Amygdala (tissue), 56 donors: ENCODE results near the gene ATXN1L.
A peak's percentile ranks its signal among the peaks of the same experiment; 100 is the strongest.
"Not testable (repeated sequence)": the region's sequence is repeated elsewhere in the genome, so short reads cannot be mapped to it uniquely, and the experiment has no call there.

Experiments used
- DNase-seq, 56 donors: peaks; one replicate each; lab custom pipeline; 2025; lab: John Stamatoyannopoulos, UW

ATXN1L gene

GRCh38 chr16:71845639-71846430, at the start of gene ATXN1L:
TSS of gene ATXN1L (plus strand) at chr16:71845976. CDS start at chr16:71849741, 3,765 bp downstream.
- DNase-seq, result peak; percentile 9 to 91 (median 78)

- no peak for DNase-seq
Observed at GRCh38 chr16:71796501-71797097, 49.2 kb upstream of the ATXN1L start.

- DNase-seq, result no peak
Observed at GRCh38 chr16:71803305-71803690, 42.5 kb upstream of the ATXN1L start.

GRCh38 chr16:71807905-71808592, 37.7 kb upstream of the ATXN1L start:
- DNase-seq, result peak in 7 of 56 donors; percentile 12 to 67 (median 42)

- peak; percentile 72 to 95 (median 89) for DNase-seq
Observed at GRCh38 chr16:71808593-71809459, 37.0 kb upstream of the ATXN1L start, which contains the start of gene AP1G1. TSS of gene AP1G1 (minus strand) at chr16:71808834. CDS start at chr16:71789479, 19,355 bp downstream.

GRCh38 chr16:71810155-71810530, 35.6 kb upstream of the ATXN1L start:
- not testable (repeated sequence) for DNase-seq

GRCh38 chr16:71811261-71811803, 34.4 kb upstream of the ATXN1L start:
- no peak for DNase-seq

GRCh38 chr16:71817155-71817500, 28.6 kb upstream of the ATXN1L start:
- not testable (repeated sequence) for DNase-seq

GRCh38 chr16:71826533-71827017, 19.2 kb upstream of the ATXN1L start:
- no peak for DNase-seq

- no peak for DNase-seq
Observed at GRCh38 chr16:71830359-71830758, 15.4 kb upstream of the ATXN1L start.

GRCh38 chr16:71831698-71832097, 14.1 kb upstream of the ATXN1L start:
- not testable (repeated sequence) for DNase-seq

- DNase-seq, result not testable (repeated sequence)
Observed at GRCh38 chr16:71832112-71832511, 13.7 kb upstream of the ATXN1L start.

- DNase-seq, result no peak
Observed at GRCh38 chr16:71834291-71834690, 11.5 kb upstream of the ATXN1L start.

- no peak for DNase-seq
Observed at GRCh38 chr16:71837150-71837549, 8.6 kb upstream of the ATXN1L start.

- no peak for DNase-seq
Observed at GRCh38 chr16:71840052-71840451, 5.7 kb upstream of the ATXN1L start.

GRCh38 chr16:71843572-71843971, 2.2 kb upstream of the ATXN1L start:
- no peak for DNase-seq

- peak in 8 of 56 donors; percentile 3 to 43 (median 26) for DNase-seq
Observed at GRCh38 chr16:71846431-71846830, 655 bp downstream of the ATXN1L start.

GRCh38 chr16:71847096-71847495, 1.3 kb downstream of the ATXN1L start:
- no peak for DNase-seq

- DNase-seq, result no peak
Observed at GRCh38 chr16:71848622-71849021, 2.8 kb downstream of the ATXN1L start.

- no peak for DNase-seq
Observed at GRCh38 chr16:71851746-71852145, 6.0 kb downstream of the ATXN1L start.
